HT-29 (cell line): ENCODE results near the gene SHOX. TPM values are rescaled to one million over a fixed set of nuclear protein-coding genes. Genes with fewer than 3 reads are reported as not detected.
"Not testable (repeated sequence)": the region's sequence is repeated elsewhere in the genome, so short reads cannot be mapped to it uniquely, and the experiment has no call there.

Source experiments
- DNase-seq: peaks from one replicate; pipeline ENCODE4 v3.0.0-alpha.2; 2015; ENCODE audit warnings: low spot score
- total RNA-seq: library from RNA; depleted of rRNA; stranded (reverse); fragments of >200 nt; shearing (Covaris generic); gene quantifications from 2 replicates; pipeline ENCODE4 v1.2.3, GENCODE V29; 2014

SHOX gene
- total RNA-seq, 1 experiment from 2014 or later: not detected

GRCh38 chrX:621705-622503, 8.7 kb upstream of the SHOX start:
- DNase-seq: no peak

- not testable (repeated sequence) for DNase-seq
Measured at GRCh38 chrX:622802-623201, 7.8 kb upstream of the SHOX start.

- DNase-seq: no peak
Measured at GRCh38 chrX:623268-623598, 7.4 kb upstream of the SHOX start.

GRCh38 chrX:623599-624315, 6.8 kb upstream of the SHOX start:
- no peak for DNase-seq

GRCh38 chrX:625137-625691, 5.4 kb upstream of the SHOX start:
- DNase-seq: no peak

GRCh38 chrX:626047-626446, 4.5 kb upstream of the SHOX start:
- DNase-seq: not testable (repeated sequence)

GRCh38 chrX:626745-627509, 3.7 kb upstream of the SHOX start:
- peak; percentile 7 for DNase-seq

GRCh38 chrX:627510-627981, 3.0 kb upstream of the SHOX start:
- DNase-seq: no peak

- DNase-seq: no peak
Measured at GRCh38 chrX:627995-628394, 2.6 kb upstream of the SHOX start.

GRCh38 chrX:629230-630006, 1.2 kb upstream of the SHOX start:
- no peak for DNase-seq

GRCh38 chrX:630007-630611, 482 bp upstream of the SHOX start:
- no peak for DNase-seq

GRCh38 chrX:631802-632365, 1.3 kb downstream of the SHOX start:
- DNase-seq: no peak

- no peak for DNase-seq
Measured at GRCh38 chrX:632366-633042, 1.9 kb downstream of the SHOX start.

- no peak for DNase-seq
Measured at GRCh38 chrX:633043-633984, 2.7 kb downstream of the SHOX start.

- DNase-seq: no peak
Measured at GRCh38 chrX:633985-634958, 3.7 kb downstream of the SHOX start.

- no peak for DNase-seq
Measured at GRCh38 chrX:635428-636090, 5.0 kb downstream of the SHOX start.
